Non-pigmented ciliary epithelial cell (primary cell): ENCODE measurements around the gene IGFBP5.

Experiments used
- DNase-seq: peaks from one replicate; pipeline ENCODE4 v3.0.0-alpha.2; 2010; ENCODE audit warnings: low read depth

Gene IGFBP5

GRCh38 chr2:216664593-216665034 lies 30.7 kb downstream of the IGFBP5 start:
- DNase-seq = no peak

- no peak for DNase-seq
Observed at GRCh38 chr2:216663846-216664245, 31.5 kb downstream of the IGFBP5 start.

- DNase-seq = no peak
Observed at GRCh38 chr2:216663106-216663505, 32.2 kb downstream of the IGFBP5 start.

- DNase-seq = no peak
Observed at GRCh38 chr2:216661639-216662375, 33.5 kb downstream of the IGFBP5 start.

GRCh38 chr2:216661051-216661450 lies 34.3 kb downstream of the IGFBP5 start:
- DNase-seq = no peak

GRCh38 chr2:216660496-216660895 lies 34.9 kb downstream of the IGFBP5 start:
- no peak for DNase-seq

- no peak for DNase-seq
Observed at GRCh38 chr2:216659276-216659675, 36.1 kb downstream of the IGFBP5 start.

GRCh38 chr2:216658757-216659156 lies 36.6 kb downstream of the IGFBP5 start:
- no peak for DNase-seq

- no peak for DNase-seq
Observed at GRCh38 chr2:216657980-216658379, 37.4 kb downstream of the IGFBP5 start.

- no peak for DNase-seq
Observed at GRCh38 chr2:216657086-216657855, 38.1 kb downstream of the IGFBP5 start.

GRCh38 chr2:216654528-216655052 lies 40.8 kb downstream of the IGFBP5 start:
- DNase-seq = no peak

- no peak for DNase-seq
Observed at GRCh38 chr2:216653931-216654365, 41.4 kb downstream of the IGFBP5 start.

- no peak for DNase-seq
Observed at GRCh38 chr2:216653093-216653799, 42.1 kb downstream of the IGFBP5 start.

GRCh38 chr2:216652566-216652965 lies 42.8 kb downstream of the IGFBP5 start:
- DNase-seq = no peak

- DNase-seq = no peak
Observed at GRCh38 chr2:216651351-216651881, 43.9 kb downstream of the IGFBP5 start.

GRCh38 chr2:216650626-216651257 lies 44.6 kb downstream of the IGFBP5 start:
- no peak for DNase-seq

- no peak for DNase-seq
Observed at GRCh38 chr2:216649574-216649973, 45.8 kb downstream of the IGFBP5 start.

GRCh38 chr2:216648105-216648504 lies 47.2 kb downstream of the IGFBP5 start:
- DNase-seq = no peak

GRCh38 chr2:216646116-216646515 lies 49.2 kb downstream of the IGFBP5 start:
- DNase-seq = no peak

GRCh38 chr2:216645636-216645950 lies 49.8 kb downstream of the IGFBP5 start:
- DNase-seq = no peak

- no peak for DNase-seq
Observed at GRCh38 chr2:216644842-216645635, 50.3 kb downstream of the IGFBP5 start.
